GM12874 (cell line): Measurements from ENCODE around the gene ARFGAP1.

Source experiments
- CTCF ChIP-seq: IDR thresholded peaks from 2 replicates; pipeline ENCODE4 v1.5.1; 2011; ENCODE audit warnings: low read depth, mild to moderate bottlenecking, control low read depth, low read length, moderate library complexity; ENCODE audit not compliant: insufficient read depth

Gene ARFGAP1

DNA sequence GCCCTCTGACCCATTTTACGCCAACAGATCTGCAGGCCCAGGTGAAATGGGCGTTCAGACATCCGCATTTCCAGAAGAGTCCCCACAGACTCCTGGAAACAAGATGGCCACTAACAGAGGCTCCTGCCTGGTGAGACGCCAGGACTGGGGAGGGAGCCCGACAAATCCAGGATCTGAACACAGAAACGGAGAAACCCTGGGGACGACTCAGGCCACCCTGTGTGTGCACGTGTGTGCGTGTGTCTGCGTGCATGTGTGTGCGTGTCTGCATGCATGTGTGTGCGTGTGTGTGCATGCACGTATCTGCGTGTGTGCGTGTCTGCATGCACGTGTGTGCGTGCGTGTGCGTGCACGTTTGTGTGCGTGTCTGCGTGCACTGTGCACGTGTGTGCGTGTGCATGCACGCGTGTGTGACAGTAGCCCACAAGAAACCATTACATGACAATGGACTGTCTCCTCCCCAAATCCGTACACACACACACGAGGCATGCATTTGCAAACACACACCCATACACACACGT lies 63.7 kb downstream of the ARFGAP1 start:
- no peak for TF ChIP-seq CTCF

GRCh38 chr20:63337786-63338420 lies 65.3 kb downstream of the ARFGAP1 start:
- TF ChIP-seq CTCF = no peak
